Activated T-cell treated with anti-CD3 and anti-CD28 coated beads for 1 hour (primary cell): ENCODE data around the gene TSPO2.

ENCODE experiments used
- DNase-seq: peaks from one replicate; pipeline ENCODE4 v3.0.0-alpha.2; 2020; ENCODE audit warnings: low read depth

Gene TSPO2

GRCh38 chr6:41027799-41028560 is 14.3 kb upstream of the TSPO2 start:
- peak; percentile 62 for DNase-seq

GRCh38 chr6:41028561-41029412 is 13.5 kb upstream of the TSPO2 start:
- DNase-seq: no peak

- DNase-seq: no peak
Measured at GRCh38 chr6:41032830-41033229, 9.4 kb upstream of the TSPO2 start.

- DNase-seq: no peak
Measured at GRCh38 chr6:41033776-41034175, 8.5 kb upstream of the TSPO2 start.

GRCh38 chr6:41036186-41036585 is 6.1 kb upstream of the TSPO2 start:
- DNase-seq: no peak

GRCh38 chr6:41036601-41037000 is 5.7 kb upstream of the TSPO2 start:
- DNase-seq: no peak

- DNase-seq: no peak
Measured at GRCh38 chr6:41037107-41037900, 5.0 kb upstream of the TSPO2 start.

GRCh38 chr6:41038205-41038604 is 4.1 kb upstream of the TSPO2 start:
- no peak for DNase-seq

GRCh38 chr6:41039060-41039998 is 2.9 kb upstream of the TSPO2 start, which contains the start of gene UNC5CL:
TSS of gene UNC5CL (minus strand) at chr6:41039221. CDS start at chr6:41035074, 4,147 bp downstream.
- peak; percentile 45 for DNase-seq

GRCh38 chr6:41040101-41040939 is 1.9 kb upstream of the TSPO2 start:
- DNase-seq: no peak

GRCh38 chr6:41040940-41041536 is 1.2 kb upstream of the TSPO2 start:
- no peak for DNase-seq

GRCh38 chr6:41043151-41043550 is 884 bp downstream of the TSPO2 start:
- DNase-seq: no peak

GRCh38 chr6:41045664-41046063 is 3.4 kb downstream of the TSPO2 start:
- DNase-seq: no peak

- DNase-seq: no peak
Measured at GRCh38 chr6:41046084-41046483, 3.8 kb downstream of the TSPO2 start.

GRCh38 chr6:41047306-41047705 is 5.0 kb downstream of the TSPO2 start:
- DNase-seq: no peak

- DNase-seq: no peak
Measured at GRCh38 chr6:41047745-41048732, 5.8 kb downstream of the TSPO2 start.

GRCh38 chr6:41049521-41049920 is 7.3 kb downstream of the TSPO2 start:
- DNase-seq: no peak

- DNase-seq: no peak
Measured at GRCh38 chr6:41049955-41050354, 7.7 kb downstream of the TSPO2 start.

GRCh38 chr6:41050536-41050935 is 8.3 kb downstream of the TSPO2 start:
- no peak for DNase-seq
